NCI-H1694 (cell line): ENCODE results near the gene SSTR5.
"Not testable (repeated sequence)": the region's sequence is repeated elsewhere in the genome, so short reads cannot be mapped to it uniquely, and the experiment has no call there.

Source experiments
- DNase-seq: peaks from one replicate; lab custom pipeline; 2025; lab: John Stamatoyannopoulos, UW

SSTR5 gene

GRCh38 chr16:1072526-1073261 is at the start of gene SSTR5:
SSTR5 (plus strand) TSS chr16:1072747; CDS start chr16:1078869, 6,122 bp downstream.
- no peak for DNase-seq

DNA sequence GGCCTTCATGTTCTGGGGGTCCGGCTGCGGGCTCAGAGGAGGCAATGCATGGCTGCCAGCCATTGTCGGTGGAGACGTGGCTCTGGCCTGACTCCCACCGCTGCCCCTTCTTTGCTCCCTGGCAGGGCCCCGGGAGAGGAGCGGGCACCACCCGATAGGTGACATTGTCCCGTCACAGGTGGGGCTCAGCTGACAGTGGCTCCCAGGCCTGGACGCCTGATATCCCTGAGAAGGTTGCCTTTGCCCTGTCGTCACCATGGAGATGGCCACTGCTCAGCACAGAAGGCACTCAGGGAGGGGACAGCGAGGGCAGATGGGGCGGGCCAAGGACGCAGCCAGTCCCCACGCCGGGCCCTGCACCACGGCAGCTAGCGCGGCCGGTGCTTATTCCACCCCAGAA is 48.4 kb upstream of the SSTR5 start:
- DNase-seq = no peak

DNA sequence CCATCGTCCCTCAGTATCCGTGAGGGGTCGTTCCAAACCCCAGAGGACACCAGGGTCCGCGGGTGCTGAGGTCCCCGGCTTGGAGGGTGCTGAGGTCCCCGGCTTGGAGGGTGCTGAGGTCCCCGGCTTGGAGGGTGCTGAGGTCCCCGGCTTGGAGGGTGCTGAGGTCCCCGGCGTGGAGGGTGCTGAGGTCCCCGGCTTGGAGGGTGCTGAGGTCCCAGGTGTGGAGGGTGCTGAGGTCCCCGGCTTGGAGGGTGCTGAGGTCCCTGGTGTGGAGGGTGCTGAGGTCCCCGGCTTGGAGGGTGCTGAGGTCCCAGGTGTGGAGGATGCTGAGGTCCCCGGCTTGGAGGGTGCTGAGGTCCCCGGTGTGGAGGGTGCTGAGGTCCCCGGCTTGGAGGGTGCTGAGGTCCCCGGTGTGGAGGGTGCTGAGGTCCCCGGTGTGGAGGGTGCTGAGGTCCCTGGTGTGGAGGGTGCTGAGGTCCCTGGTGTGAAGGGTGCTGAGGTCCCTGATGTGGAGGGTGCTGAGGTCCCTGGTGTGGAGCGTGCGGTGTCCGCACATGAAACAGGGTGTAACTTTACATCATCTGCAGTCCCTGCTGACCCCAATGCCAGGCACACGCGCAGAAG is 47.3 kb upstream of the SSTR5 start:
- not testable (repeated sequence) for DNase-seq

DNA sequence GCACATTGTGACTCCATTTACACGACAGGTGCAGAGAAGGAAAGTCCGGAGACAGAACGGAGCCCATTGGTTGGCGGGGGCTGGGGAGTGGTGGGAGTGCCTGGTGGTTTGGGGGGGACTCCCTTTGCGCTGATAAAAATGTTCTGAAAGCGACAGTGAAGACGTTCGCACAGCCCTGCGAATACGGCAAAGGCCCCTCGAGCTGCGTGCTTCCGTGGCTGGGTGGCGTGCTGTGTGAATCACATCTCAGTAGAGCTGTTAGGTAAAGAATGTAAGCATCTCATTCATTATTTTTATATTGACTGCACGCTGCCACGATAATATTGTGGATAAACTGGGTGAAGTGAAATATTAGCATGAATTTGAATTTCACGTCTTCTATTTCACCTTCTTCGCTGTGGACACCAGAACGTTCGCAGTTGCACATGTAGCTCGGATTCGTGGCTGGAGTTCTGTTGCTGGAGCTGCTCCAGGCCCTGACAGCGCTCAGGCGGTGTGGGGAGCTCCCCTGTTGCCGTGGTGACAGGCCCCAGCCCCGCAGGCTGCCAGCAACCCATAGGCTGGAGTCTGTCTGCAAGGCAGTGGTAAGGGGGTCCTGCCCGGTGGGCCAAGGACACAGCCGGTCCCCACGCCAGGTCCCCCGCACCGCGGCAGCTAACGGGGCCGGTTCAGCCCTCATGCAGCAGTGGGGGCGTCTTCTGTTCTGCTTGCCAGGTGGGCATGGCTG is 46.3 kb upstream of the SSTR5 start:
- DNase-seq = no peak

- DNase-seq = no peak
These were observed 45.6 kb upstream of the SSTR5 start for GRCh38 chr16:1026784-1027500.

DNA sequence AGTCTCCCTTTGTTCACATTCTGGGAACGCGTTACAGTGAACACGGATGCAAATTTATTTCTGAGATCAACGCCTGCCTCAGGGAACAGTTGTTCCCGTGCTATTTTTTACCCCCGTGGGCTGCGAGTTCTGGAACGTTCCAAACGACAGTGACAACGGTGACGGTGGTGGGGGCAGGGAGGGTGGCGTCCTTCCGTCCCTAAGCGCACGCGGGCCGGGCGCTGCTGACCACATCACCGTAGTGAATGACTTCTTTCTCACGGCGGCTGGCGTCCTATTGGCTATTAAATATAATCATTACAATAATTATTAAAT is 45.1 kb upstream of the SSTR5 start:
- DNase-seq = no peak

GRCh38 chr16:1028056-1028455 is 44.5 kb upstream of the SSTR5 start:
- DNase-seq = no peak

GRCh38 chr16:1028524-1029258 is 43.9 kb upstream of the SSTR5 start:
- DNase-seq = no peak

GRCh38 chr16:1029259-1029545 is 43.3 kb upstream of the SSTR5 start:
- DNase-seq = no peak

DNA sequence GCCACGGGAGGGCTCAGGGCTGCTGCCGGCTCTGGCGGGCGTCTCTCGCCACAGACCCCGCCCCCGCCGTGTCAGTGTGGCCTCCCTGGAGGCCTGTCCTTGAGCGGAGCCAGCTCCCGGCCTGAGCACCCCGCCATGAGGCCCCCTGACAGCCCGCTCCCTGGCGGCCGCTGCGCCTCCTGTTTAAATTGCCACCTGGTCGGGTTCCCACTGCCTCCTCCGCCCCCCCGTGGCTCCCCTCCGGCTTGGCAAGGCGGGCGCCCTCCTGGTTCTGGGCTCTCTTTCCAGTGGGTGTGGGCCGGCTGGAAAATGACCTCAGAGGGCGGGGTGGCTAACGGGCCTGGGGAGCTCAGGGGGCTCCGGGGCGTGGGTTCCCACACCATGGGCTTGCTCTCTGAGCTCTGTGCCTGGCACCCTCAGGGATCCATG is 42.1 kb upstream of the SSTR5 start:
- no peak for DNase-seq

DNA sequence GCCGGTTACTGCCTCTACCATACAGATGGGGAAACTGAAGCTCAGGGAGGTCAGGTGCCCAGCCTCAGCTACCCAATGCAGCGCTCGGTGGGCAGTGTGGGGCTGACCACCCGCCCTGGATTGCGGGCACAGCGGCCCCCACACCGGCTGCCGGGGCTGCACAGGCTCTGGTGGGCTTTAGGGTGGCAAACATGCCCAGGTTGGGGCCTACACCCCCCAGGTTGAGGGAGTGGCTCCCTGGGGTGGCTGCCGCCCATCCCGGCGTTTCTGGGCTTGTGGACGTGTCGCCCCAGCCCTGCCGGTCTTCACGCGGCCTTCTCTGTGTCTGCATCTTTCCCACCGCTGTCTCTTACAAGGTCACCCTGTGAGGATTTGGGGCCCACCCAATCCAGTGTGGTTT is 40.9 kb upstream of the SSTR5 start:
- no peak for DNase-seq

- no peak for DNase-seq
These were observed 39.9 kb upstream of the SSTR5 start for GRCh38 chr16:1032607-1033006.

DNA sequence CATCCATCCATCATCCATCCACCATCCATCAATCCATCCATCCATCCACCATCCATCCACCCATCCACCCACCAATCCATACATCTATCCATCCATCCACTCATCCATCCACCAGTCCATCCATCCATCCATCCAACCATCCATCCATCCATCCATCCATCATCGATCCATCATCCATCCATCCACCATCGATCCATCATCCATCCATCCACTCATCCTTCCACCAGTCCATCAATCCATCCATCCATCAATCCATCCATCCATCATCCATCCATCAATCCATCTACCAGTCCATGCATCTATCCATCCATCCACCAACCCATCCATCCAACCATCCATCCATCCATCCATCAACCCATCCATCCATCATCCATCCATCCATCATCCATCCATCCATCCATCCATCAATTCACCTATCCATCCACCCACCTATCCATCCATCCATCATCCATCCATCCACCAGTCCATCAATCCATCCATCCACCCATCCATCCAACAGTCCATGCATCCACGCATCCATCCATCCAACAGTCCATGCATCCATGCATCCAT is 39.3 kb upstream of the SSTR5 start:
- DNase-seq = no peak

GRCh38 chr16:1034230-1035065 is 38.1 kb upstream of the SSTR5 start:
- DNase-seq = no peak

GRCh38 chr16:1035066-1035415 is 37.5 kb upstream of the SSTR5 start:
- no peak for DNase-seq

DNA sequence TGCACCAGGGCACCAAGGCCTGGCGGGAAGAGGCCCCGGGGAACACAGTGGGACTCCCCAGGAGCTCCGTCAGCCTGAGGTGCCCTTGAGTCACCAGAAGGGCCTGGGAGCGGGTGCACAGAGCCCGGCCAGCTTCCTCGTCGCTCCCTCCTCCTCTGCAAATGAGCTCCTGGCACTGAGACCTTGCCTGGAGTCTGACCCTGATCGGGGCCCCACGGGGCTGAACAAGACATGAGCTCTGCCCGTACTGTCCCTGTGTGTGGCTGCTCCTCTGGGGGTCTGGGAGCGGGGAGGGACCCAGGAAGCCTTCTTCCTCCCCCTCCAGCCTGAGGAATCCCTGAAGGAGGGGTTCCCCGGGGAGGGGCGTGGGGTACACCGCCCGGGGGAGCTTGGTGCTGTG is 36.4 kb upstream of the SSTR5 start:
- no peak for DNase-seq

- no peak for DNase-seq
These were observed 35.7 kb upstream of the SSTR5 start for GRCh38 chr16:1036726-1037393.

GRCh38 chr16:1037394-1038257 is 34.9 kb upstream of the SSTR5 start:
- DNase-seq = no peak

DNA sequence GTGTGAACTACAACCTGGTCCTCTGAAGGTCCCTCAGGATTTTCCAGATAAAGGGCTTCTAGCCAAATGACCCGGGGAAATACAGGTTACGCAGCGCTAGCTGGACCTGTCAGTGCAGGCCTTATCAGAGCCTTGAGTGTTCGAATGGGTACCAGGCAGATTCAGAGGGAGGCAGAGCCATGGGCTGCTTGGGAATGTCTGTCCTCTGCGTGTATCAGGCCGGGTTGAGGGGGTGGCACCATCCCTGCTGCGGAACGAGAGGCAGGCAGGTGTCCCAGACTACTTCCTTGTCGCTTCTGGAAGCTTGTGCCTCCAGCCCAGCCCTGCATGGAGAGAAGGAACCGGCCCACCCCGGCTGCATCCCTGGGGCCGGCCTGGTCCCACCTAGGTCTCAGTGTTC is 33.6 kb upstream of the SSTR5 start:
- DNase-seq = no peak

DNA sequence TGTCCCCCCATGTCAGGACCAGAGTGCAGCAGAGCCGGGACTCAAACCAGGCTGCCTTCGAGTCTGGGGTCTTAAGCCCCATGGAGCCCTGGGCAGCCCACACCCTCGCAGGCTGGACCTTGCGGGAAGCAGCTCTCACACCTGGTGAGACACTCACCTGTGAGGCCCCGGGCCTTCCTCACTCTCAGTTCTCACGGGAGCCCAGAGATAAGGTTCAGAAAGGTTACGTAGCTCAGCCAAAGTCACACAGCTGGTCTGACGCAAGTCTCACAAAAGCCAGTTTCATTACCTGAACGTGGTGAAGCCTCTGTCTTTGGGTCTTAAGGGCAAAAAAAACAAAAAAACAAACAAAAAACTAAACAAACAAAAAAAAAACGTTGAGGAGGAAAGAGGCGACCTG is 32.8 kb upstream of the SSTR5 start:
- no peak for DNase-seq
